ENCODE results near the gene NR3C2. TPM values are rescaled to one million over a fixed set of nuclear protein-coding genes. Genes with fewer than 3 reads are reported as not detected.

Gene NR3C2
- total RNA-seq, 1 donor from 2014 or later: 35.4 TPM

- no peak for DNase-seq
Measured at GRCh38 chr4:148071009-148071408, 371.2 kb downstream of the NR3C2 start.

DNA sequence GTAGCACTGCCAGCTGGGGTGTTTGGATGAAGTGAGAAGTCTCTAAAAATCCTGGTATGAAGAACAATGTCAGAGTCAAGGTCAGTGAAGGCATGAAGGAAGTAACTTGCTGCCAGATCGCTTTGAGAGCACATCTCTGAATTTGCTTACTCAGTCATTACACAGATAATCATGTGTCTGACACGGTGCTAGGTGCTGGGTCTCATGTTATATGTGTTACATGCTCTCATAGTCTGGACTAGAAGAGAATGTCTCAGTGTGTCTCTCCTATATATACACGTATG, 372.4 kb downstream of the NR3C2 start:
- no peak for DNase-seq

DNA sequence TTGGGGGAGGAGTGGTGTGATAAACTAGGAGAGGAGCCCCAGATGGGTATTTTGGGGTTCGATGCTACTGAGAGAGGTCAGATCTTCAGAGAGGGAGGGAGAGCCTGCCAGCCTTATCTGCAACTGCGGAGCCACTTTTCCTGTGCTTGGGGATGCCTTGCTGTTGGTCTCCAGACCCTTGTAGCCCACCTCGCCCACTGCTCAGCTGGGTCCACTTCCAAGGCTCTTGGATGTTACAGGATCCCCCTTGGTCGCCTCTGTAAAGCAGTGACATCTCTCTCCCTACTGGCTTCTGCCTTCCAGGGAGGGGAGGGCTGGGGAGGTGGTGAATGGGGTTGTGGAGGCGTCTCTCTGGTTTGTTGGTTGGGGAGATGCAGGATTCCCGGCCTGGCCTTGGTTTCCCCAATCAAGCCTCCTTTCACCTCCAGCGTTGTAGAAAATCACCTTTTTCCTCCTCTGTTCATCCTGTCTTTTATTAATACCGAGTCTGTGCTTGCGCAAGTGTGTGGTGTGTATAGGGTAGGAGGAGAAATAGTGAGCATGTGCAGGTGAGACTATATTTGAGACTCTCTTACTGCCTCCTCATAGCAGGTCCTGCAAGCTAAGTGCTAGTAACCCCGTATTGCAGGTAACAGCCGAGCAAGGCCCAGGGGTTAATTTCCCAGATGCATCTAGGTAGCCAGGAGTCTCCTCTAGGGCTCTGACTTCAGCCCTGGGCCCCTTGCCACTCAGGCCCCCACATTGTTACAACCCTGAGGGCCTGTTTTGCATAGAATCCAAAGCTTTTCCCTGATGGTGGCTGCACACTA, 372.9 kb downstream of the NR3C2 start:
- no peak for DNase-seq

GRCh38 chr4:148068065-148068911, 373.9 kb downstream of the NR3C2 start:
- DNase-seq: peak; percentile 46

GRCh38 chr4:148067301-148067916, 374.8 kb downstream of the NR3C2 start:
- peak; percentile 66 for DNase-seq

DNA sequence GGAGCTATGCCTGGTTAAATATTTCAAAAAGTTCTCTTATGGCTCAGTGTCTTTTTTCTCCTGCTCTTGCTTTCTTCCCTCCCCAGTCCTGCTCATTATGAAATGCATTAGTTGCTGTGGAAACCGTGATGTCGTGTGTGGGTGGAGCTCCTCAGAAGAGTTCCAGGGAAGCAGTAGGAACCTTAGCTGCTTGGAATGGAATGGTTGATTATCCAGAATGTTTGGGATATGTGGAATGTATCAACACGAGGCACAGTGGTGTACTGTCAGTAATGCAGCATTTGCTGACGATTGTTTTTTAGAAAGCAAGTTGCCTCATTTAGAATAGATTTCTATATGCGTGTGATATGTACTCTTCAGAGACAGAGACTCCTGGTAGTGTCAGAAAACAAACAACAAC, 377.1 kb downstream of the NR3C2 start:
- DNase-seq: peak; percentile 67

- no peak for DNase-seq
Measured at GRCh38 chr4:148064451-148064850, 377.8 kb downstream of the NR3C2 start.

GRCh38 chr4:148062301-148062950, 379.8 kb downstream of the NR3C2 start:
- no peak for DNase-seq

DNA sequence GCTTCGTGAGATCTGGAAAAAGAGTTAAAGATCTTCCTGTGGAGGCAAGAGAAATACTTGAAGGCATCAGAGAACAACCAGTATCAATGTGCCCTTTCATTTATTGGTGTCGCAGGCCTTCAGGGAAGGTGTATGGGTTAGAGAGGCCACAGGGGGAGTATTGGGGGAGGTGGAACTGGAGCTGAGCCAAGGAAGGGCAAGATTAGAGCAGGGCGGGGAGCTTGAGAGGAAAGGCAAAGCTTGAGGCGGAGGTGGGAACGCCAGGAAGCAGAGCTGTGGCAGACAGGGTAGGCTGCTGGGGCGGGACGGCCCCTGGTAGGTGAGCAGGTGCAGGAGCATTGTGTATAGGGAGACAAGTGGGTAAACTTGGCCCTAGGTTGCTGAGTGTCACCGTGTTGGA, 380.4 kb downstream of the NR3C2 start:
- no peak for DNase-seq

DNA sequence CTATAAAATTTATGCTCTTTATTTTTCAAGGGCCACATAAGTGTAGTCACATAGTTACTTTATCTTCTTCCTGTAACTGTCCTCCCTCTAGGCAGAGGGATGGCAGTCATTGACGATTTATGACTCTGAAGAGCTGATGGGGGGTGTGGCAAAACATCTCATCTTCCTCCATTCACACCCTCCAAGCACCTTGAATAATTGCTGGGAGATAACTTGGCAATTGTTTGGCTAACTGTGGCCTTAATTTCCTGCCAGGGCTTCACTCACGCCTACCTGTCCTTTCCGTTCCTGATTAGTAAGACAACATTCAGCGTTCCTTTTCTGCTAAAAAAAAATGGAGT, 381.1 kb downstream of the NR3C2 start:
- DNase-seq: no peak

DNA sequence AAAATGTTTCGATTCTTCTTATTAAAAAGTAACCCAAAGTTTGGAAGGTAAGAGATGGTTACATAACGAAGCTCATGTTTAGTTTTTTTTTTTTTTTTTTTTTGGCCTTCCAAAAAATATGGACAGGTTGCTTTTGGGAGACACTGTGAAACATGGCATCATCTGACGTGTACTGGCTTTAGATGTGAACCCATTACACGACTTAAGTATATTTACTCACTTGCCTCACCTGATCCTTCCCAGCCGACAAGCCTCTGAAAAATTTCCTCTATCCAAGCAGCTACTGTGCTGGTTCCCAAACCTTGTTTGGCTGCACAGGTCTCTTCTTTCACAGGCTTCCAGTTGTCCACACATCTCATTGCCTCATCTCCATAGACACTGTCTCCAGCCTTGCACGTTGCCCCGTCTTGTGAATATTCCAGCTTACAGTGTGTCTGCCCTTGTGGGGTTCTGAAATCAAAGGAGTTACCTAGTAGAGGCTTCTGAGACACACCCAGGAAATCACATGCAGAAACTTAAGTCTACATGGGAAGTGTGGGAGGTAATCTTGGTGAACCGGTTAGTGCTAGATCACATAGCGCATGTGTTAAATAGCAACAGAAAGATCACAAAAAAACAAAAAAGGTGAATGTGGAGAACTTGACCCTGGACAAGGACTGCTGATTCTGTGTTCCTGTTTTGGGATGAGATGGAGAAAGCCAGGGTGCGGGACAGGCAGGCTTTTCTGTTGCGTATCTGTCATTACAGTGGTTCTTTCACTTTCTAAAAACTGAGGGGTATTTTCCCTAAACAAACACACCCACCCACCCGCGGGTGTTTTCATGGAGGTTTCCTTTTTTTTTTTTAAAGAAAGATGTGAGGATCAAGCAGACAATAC, 381.7 kb downstream of the NR3C2 start:
- no peak for DNase-seq

DNA sequence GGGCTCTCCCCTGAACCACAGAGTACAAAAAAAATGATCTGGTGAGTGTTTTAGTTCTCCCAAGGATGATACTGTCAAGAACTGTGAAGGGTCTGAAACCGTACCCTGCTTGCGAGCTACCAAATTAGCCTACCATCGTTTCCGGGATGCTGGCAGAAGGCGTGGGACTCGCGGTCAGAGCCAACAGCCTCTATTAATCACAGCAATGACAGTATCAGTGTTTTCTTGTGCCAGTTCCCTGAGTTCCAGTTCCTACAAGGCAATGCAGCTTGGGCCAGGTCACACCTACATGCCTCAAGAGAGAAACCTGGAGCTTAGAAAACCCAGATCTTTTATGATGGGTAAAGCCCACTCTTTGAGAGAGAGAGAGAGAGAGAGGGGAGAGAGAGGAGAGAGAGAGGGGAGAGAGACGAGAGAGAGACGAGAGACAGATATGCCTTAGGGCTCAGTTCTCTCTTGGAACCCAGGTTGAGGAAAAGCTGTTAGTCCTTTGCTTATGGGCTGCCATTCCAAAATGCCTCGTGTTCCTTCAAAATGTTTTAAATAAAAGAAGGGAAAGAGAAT, 382.5 kb downstream of the NR3C2 start:
- DNase-seq: no peak

- peak; percentile 62 for DNase-seq
Measured at GRCh38 chr4:148057984-148058859, 384.0 kb downstream of the NR3C2 start.

GRCh38 chr4:148057516-148057915, 384.7 kb downstream of the NR3C2 start:
- no peak for DNase-seq

DNA sequence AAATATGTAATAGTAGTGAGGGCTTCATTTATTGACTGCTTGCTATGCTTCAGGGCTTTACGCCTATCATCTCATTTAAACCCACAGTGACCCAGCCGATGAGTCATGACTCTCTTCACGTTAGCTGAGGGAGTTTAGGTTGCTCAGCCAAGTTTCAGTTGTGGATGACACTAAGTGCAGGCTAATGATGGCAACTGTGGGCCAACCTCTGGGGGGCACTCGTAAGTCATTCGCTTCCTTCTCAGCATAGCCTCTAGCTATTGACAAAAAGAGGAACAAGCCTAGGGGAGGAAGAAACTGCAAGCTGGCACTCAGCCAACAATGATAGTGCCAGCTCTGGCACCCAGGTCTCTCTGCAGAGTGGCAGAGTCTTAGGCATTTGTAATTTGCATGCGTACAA, 385.3 kb downstream of the NR3C2 start:
- no peak for DNase-seq

DNA sequence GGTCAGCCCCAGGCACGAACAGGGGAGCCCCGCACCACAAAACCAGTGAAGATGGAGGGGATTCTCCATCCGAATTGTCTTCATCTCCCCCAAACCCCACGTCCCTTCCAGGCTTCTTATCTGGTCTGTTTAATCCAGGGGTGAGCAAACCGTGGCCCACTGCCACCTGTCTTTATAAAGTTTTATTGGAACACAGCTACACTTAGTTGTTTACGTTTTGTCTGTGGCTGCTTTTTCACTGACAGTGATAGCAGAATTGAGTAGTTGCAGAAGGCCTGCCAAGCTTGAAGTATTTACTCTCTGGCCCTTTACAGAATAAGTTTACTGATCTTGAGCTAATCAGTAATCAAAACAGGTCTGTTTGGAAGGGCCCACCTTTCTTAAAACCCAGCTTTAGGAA, 386.4 kb downstream of the NR3C2 start:
- no peak for DNase-seq

- no peak for DNase-seq
Measured at GRCh38 chr4:148054275-148054674, 387.9 kb downstream of the NR3C2 start.

GRCh38 chr4:148053298-148054003, 388.8 kb downstream of the NR3C2 start:
- DNase-seq: no peak

- DNase-seq: no peak
Measured at GRCh38 chr4:148052448-148052847, 389.8 kb downstream of the NR3C2 start.

DNA sequence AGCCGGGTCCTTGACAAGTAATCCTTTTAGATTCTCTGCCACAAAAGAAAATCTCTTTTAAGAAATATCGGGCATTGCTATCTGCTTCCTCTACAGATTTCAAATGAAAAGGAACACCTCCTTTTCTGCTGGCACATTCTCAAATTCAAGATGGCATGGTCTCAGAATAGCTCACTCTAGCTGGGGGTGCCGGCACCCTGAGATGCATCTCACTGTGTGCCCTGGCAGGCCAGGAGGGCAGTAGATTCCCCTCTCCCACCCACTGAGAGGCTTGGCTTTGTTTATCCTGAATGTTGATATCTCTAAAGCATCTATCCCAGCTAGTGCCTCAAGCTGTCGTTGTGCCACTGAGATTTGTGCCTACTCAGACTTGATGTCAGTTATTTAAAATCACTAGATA, 390.8 kb downstream of the NR3C2 start:
- no peak for DNase-seq

All from tongue (tissue), 2 donors.